Measurements from ENCODE around the gene POLG2. TPM values are rescaled to one million over a fixed set of nuclear protein-coding genes. Genes with fewer than 3 reads are reported as not detected.
"Not testable (repeated sequence)": the region's sequence is repeated elsewhere in the genome, so short reads cannot be mapped to it uniquely, and the experiment has no call there.

POLG2 gene
- total RNA-seq, 3 donors from 2014 or later, result 10.8 to 13.5 (median 11.8) TPM

DNA sequence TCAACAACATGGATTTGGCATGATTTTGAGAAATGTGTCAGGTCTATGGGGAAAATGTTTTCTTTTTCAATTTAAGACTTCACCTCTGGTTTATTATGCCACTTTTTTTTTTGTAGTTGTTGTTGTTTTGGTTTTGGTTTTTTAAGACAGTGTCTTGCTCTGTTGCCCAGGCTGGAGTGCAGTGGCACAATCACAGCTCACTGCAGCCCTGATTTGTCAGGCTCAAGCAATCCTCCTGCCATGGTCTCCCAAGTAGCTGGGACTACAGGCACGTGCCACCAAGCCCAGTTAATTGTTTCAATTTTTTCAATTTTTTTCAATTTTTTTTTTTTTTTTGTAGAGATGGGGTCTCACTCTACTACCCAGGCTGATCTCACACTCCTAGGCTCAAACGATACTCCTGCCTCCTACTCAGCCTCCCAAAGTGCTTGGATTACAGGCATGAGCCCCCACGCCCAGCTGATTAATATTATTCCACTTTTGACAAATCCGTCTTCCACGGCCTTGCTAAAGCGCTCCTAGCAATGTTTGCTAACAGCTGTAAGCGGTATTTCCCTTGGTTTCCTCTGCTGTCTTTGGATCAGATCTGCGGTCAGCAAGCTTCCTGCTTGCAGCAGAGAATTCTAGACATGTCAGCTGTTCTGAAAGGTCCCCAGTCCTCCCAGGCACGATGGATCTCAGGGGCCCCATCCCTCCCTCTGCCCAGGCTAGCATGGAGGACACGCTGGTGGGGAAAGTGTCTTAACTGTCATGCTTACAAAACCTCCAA lies 54.9 kb downstream of the POLG2 start:
- Histone ChIP-seq H3K36me3 (ENCODE audit: low read depth) (no peaks in the 10 kb centered on the region), H3K9me3 (peaks cover 22% of the 10 kb centered on the region), H3K4me1 (ENCODE audit: low read depth) (no peaks in the 10 kb centered on the region), H3K4me3 (no peak overlapping the region)
- ATAC-seq, result peak; percentile 68
- intact Hi-C loops (cut with DNase I, micrococcal nuclease), result no loop called here
- TF ChIP-seq, protein P1, sequence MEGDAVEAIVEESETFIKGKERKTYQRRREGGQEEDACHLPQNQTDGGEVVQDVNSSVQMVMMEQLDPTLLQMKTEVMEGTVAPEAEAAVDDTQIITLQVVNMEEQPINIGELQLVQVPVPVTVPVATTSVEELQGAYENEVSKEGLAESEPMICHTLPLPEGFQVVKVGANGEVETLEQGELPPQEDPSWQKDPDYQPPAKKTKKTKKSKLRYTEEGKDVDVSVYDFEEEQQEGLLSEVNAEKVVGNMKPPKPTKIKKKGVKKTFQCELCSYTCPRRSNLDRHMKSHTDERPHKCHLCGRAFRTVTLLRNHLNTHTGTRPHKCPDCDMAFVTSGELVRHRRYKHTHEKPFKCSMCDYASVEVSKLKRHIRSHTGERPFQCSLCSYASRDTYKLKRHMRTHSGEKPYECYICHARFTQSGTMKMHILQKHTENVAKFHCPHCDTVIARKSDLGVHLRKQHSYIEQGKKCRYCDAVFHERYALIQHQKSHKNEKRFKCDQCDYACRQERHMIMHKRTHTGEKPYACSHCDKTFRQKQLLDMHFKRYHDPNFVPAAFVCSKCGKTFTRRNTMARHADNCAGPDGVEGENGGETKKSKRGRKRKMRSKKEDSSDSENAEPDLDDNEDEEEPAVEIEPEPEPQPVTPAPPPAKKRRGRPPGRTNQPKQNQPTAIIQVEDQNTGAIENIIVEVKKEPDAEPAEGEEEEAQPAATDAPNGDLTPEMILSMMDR (IDR thresholded peaks at IDR 0.05), result no peak
- peak in 1 of 3 donors; percentile 35 for DNase-seq

DNA sequence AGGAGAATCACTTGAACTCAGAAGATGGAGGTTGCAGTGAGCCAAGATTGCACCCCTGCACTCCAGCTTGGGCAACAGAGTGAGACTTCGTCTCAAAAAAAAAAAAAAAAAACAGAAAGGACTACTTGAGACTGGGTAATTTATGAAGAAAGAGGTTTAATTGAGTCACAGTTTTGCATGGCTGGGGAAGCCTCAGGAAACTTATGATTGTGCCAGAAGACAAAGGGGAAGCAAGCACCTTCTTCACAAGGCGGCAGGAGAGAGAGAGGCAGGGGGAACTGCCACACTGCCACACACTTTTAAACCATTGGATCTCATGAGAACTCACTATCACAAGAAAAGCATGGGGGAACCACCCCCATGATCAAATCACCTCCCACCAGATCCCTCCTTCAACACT lies 56.9 kb downstream of the POLG2 start:
- intact Hi-C loops (cut with DNase I, micrococcal nuclease), result no loop called here
- Histone ChIP-seq H3K36me3 (ENCODE audit: low read depth) (no peaks in the 10 kb centered on the region), H3K4me1 (ENCODE audit: low read depth) (no peaks in the 10 kb centered on the region), H3K9me3 (peaks cover 25% of the 10 kb centered on the region), H3K4me3 (no peak overlapping the region)
- ATAC-seq, result no peak
- no peak for DNase-seq
- TF ChIP-seq, protein P1 (IDR thresholded peaks at IDR 0.05), result no peak

DNA sequence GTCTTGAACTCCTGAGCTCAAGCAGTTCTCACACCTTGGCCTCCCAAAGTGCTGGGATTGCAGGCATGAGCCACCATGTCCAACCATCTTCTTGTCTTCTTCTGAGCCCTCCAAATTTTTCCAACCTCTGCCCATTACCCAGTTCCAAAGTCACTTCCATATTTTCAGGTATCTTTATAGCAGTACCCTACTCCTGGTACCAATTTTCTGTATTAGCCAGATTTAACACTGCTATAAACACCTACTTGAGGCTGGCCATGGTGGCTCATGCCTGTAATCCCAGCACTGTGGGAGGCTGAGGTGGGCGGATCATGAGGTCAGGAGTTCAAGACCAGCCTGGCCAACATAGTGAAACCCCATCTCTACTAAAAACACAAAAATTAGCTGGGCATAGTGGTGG lies 57.3 kb downstream of the POLG2 start:
- H3K4me1 ChIP-seq (ENCODE audit: low read depth); DNase-seq; intact Hi-C loops (cut with DNase I, micrococcal nuclease); H3K4me3 ChIP-seq; ATAC-seq; H3K36me3 ChIP-seq (ENCODE audit: low read depth): not testable (repeated sequence)
- H3K9me3 ChIP-seq, result peaks cover 25% of the 10 kb centered on the region

DNA sequence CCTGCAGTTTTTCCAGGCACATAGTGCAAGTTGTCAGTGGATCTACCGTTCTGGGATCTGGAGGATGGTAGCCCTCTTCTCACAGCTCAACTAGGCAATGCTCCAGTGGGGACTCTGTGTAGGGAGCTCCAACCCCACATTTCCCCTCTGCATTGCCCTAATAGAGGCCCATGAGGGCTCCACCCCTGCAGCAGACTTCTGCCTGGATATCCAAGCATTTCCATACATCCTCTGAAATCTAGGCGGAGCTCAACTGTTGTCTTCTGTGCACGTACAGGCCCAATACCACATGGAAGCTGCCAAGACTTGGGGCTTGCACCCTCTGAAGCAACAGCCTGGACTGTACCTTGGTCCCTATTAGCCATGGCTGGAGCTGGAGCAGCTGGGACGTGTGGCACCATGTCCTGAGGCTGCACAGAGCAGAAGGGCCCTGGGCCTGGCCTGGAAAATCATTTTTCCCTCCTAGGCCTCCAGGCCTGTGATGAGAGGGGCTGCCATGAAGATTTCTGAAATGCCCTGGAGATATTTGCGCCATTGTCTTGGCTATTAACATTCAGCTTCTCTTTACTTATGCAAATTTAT lies 58.8 kb downstream of the POLG2 start:
- Histone ChIP-seq H3K9me3 (peaks cover 25% of the 10 kb centered on the region), H3K4me3 (no peak overlapping the region), H3K4me1 (ENCODE audit: low read depth) (no peaks in the 10 kb centered on the region), H3K36me3 (ENCODE audit: low read depth) (no peaks in the 10 kb centered on the region)
- TF ChIP-seq, protein P1 (IDR thresholded peaks at IDR 0.05), result no peak
- no peak for DNase-seq
- intact Hi-C loops (cut with DNase I, micrococcal nuclease), result no loop called here
- no peak for ATAC-seq

DNA sequence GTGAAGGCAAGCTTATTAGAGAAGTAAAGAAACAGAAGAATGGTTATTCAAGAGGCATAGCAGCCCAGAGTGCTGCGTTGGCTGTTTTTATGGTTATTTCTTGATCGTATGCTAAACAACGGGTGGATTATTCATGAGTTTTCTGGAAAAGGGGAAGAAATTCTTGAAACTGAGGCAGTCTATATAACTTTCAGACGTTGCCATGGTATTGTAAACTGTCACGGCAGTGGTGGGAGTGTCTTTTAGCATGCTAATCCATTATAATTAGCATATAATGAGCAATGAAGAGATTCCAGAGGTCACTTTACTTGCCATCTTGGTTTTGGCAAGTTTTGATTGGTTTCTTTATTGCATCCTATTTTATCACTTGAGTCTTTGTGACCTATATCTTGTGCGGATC lies 65.3 kb downstream of the POLG2 start:
- TF ChIP-seq, protein P1 (IDR thresholded peaks at IDR 0.05), result no peak
- ATAC-seq, result no peak
- intact Hi-C loops (cut with DNase I, micrococcal nuclease), result no loop called here
- H3K36me3 ChIP-seq (ENCODE audit: low read depth), result no peaks in the 10 kb centered on the region
- no peaks in the 10 kb centered on the region for H3K9me3 ChIP-seq
- H3K4me1 ChIP-seq (ENCODE audit: low read depth), result no peaks in the 10 kb centered on the region
- H3K4me3 ChIP-seq, result no peak overlapping the region
- DNase-seq, result no peak

DNA sequence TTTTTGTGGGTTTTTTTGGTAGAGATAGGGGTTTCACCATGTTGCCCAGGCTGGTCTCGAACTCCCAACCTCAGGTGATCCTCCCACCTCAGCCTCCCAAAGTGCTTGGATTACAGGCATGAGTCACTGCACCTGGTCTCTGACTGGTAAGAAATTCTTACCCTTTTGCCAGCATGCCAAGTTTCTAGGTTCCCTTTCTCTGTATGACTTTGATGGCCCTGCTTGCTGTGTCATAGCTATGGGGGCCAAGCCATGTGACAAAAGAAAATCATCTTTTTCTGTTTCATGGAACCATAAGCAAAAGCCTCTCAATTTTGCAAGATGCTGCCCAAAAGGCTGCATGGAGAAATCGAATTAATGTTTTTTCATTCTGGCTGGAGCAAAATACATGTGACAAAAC lies 66.8 kb downstream of the POLG2 start:
- H3K4me3 ChIP-seq; H3K4me1 ChIP-seq (ENCODE audit: low read depth); intact Hi-C loops (cut with DNase I, micrococcal nuclease); H3K36me3 ChIP-seq (ENCODE audit: low read depth); H3K9me3 ChIP-seq; DNase-seq; ATAC-seq: not testable (repeated sequence)

All from mucosa of descending colon (tissue), 3 donors.